COLO668 (cell line): ENCODE data around the gene TMEM198.

ENCODE experiments used
- DNase-seq: peaks from one replicate; lab custom pipeline; 2025; ENCODE audit not compliant: unreplicated experiment; lab: John Stamatoyannopoulos, UW

TMEM198 gene

DNA sequence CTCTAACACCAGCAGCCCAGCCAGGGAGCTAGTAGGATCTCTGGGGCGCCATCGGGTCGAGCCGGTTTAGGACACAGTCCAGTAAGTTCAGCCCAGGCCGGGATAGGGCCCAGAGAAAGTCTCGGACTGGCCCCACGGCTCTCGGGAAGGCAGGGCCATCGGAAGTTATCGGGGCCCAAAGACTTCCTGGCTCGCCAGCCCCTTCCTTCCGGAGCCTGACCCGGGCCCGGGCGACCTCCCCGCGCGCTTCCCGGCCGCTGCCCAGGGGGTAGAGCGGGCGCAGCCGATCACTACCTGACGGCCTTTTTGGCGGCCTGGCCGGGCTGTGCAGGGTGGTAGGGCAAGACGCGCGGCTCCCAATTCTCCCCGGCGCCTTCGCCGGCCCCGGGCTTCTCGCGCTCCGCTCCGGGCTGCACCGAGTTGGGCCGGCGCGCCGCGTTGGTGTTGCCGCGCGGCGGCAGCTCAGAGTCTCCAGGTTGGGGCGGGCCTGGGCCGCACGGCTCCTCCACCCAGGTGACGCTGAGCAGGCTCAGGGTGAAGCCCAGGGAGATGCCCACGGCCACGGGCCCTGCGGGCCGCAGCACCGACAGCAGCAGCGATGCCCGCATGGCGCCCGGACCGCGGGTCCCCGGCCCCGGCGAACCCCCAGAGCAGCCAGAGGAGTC, 765 bp upstream of the TMEM198 start:
- DNase-seq, result peak; percentile 76

DNA sequence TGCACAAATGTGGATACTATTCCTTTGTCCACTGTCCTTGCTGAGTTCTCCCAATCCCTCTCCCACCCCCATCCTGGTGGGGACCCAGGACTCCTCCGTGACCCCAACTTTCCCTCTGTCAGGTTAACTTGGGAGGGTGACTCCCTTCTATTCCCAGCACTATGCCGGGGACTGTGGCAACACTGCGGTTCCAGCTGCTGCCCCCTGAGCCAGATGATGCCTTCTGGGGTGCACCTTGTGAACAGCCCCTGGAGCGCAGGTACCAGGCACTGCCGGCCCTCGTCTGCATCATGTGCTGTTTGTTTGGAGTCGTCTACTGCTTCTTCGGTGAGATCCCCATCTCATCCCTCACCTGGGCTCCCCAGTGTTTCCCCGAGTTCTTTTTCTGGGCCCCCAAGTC, 739 bp downstream of the TMEM198 start:
- DNase-seq, result peak; percentile 19

DNA sequence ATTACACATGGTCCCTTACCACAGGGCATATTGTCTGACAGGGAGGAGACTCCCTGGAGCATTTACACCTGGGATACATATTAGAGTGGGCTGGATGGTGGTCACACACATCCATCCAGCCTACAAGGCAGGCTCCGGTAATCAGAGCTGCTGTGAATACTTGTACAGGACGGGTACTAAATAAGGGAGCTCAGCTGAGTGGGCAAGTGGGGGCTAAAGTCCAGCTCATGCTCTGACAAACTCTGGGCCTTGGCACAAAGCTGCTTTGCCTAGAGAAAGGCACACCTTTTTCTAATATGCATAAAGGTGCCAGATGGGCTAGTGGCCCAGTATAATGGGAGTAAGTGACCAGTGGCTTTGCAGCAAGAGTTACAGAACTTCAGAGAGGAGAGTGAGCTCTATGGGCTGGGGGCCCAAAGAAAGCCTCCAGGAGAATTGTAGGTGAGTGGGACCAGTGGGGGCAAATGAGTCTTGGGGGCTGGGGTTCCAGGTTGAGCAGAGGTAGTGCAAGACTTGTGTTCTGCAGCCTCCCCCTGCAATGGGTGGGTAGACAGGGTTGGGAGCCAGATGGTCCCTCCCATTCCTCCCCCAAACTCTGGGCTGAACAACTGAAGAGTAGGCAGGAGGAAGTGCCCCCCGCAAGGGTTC, 1.6 kb downstream of the TMEM198 start:
- no peak for DNase-seq

DNA sequence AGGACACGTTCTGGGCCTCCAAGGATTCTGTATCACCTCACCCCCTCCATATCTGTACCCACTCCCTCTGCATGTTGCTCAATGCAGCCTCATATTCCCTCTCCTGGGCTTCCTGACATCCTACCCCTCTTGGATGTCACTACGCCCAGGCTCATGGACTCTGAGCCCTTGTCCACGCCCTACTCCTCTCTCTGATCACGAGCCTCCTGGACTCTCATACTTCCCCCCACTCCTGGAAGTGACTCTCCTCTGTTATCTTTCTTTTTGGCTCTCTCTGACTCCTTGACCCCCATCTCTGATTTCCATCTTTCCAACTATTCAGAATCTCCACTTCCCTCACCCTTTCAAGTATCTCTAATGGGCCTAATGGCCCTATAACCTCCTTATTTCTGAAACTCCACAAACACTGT, 2.1 kb downstream of the TMEM198 start:
- no peak for DNase-seq

DNA sequence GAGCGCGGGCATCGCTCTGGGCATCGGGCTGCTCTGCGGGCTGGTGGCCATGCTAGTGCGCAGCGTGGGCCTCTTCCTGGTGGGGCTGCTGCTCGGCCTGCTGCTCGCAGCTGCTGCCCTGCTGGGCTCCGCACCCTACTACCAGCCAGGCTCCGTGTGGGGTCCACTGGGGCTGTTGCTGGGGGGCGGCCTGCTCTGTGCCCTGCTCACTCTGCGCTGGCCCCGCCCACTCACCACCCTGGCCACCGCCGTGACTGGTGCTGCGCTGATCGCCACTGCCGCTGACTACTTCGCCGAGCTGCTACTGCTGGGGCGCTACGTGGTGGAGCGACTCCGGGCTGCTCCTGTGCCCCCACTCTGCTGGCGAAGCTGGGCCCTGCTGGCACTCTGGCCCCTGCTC, 3.8 kb downstream of the TMEM198 start:
- DNase-seq, result no peak

DNA sequence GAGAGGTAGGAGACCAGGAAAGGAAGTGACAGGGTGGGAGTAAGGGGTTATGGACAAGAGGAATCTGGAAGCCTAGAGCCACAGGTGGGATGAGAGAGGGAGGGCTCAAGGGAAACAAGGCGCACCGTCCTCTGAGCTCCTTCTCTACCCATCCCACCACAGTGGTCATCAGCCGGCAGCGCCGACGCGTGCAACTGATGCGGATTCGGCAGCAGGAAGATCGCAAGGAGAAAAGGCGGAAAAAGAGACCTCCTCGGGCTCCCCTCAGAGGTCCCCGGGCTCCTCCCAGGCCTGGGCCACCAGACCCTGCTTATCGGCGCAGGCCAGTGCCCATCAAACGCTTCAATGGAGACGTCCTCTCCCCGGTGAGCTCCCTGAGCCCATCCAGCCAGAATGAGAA, 5.2 kb downstream of the TMEM198 start:
- no peak for DNase-seq

DNA sequence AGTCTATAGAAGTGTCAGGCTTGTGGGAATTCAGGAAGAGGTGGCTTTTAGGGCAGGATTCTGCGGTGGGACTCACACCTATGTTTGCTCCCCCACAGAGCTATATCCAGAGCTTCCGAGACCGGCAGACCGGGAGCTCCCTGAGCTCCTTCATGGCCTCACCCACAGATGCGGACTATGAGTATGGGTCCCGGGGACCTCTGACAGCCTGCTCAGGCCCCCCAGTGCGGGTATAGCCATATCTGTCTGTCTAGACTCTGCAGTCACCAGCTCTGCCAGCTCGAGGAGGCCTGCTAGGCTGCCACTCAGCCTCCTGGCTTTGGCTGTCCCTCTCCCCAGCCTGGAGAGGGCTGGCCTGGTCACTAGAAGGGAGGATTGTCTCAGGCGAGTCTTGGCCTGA, 5.8 kb downstream of the TMEM198 start:
- DNase-seq, result no peak

DNA sequence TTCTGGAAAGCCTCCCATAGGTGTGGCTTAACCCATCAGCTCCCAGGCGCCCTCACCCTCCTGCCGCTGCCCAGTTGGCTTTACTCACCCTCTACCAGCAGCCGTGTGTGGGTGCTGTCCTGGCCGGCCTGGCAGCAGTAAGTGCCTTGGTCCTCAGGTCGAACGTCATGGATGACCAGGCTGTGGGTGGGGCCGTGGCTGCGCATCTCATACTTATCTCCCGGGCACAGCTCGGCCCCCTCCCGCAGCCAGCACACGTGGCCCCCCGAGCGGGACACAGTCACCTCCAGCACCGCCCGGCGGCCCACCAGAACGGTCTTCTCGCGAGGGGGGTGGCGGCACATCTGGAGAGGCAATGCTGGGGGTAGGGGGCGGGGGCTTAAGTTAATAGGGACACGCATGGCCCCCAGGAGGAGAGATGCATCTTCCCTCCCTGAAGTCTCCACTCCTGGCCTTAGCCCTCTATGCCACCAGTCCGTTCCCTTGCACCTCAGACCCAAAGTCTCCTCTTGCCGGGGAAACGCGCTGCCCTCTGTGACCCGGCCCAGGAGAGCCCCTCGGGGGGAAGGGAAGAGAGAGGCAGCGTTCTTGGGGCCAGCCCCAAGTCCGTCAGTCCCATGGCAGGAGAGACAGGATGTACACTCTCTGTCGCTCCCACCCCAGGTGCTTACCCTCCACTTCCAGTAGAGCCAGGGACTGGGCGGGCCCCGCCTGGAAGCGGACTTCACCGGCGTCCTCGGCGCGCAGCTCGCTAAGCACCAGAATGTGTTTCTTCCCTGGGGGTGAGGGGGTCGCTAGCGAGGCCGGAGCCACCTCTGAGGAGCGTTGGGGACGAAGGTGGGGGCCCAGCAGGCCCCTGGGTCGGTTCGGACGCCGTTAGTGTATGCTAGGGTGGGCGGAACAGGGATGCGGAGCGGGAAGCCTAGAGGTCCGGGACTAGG, 7.9 kb downstream of the TMEM198 start:
- peak; percentile 71 for DNase-seq

DNA sequence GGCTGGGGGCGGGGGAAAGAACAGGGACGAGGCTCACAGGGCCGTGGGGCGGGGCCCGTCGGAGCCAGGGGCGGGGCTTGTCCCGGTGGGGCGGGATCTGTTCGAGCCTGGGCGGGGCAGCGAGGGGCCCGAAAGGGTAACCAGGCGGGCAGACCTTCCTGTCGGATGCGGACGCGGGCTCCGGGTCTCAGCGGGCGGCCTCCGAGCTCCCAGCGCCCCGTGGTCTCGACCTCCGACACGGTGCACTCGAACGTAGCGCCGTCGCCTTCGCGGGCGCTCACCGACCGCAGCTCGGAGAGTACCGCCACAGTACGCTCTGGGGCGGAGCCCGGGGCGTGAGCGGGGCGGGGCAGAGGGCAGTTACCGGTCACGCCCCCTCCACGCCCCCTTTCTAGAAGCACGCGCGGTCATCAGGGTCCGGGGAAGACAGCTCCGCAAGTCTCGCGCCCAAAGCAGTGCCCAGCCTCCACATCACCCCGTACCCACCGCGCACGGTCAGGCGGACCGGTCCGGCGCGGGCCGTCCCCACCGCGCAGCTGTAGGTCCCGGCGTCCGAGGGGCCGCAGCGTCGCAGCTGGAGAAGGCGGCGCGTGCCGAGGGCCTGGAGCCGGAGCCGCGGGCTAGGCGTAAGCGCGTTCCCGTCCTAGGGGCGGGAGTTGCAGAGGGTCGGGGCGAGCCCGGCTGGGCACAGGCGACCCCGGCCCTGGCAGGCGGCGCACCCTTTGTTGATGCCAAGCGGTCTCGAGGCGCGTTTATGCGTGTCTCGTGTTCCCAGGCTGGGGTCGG, 8.7 kb downstream of the TMEM198 start:
- DNase-seq, result peak; percentile 90

DNA sequence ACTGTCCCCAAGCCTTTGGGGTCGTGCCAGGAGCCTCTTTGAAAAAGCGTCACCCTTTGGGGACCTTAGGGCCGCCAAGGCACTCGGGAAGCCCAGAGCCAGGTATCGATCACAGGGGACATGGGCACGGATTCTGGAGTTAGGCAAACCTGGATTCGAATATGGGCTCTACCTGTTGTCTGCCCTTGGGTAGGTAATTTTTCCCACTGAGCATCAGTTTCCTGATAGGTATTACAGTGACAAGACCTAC, 9.3 kb downstream of the TMEM198 start:
- DNase-seq, result no peak

DNA sequence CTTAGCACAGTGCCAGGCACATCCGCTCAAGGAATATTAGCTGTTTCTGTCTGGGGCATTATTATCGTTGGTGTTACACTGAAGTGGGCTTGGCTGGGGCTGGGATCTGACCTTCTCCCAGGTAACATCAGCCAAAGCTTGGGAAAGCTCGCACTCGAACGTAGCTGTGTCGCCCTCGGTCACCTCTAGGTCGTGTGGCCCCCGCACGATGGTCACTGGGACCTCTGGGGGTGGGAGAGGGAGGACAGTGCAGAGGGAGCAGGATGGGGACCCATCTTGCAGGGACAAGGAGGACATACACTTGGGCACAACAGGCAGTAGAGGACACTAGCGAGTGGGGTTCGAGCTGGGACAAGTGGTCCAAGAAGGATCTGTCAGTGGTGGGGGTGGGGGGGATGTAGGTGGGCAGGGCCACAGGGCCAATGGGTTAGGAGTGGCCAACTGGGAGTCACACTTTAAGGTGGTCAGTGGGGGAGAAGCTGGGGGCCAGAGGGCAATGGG, 9.7 kb downstream of the TMEM198 start:
- no peak for DNase-seq

DNA sequence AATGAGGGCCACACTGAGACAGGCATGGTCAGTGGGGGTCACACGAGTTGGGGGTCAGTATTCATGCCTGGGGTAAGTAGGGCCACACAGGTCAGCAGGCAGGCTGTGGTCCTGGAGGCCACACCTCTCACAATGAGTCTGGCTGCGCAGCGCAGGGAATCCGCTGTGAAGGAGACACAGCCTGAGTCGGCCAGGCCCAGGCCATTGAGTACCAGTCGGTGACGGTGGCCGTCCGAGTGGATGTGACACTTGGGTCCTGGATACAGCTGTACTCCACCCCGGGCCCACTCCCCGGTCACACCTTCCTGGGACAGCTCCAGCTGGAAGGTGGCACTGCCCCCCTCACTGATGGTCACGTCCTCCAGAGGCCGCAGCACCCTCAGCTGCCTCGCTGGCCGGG, 10.5 kb downstream of the TMEM198 start:
- DNase-seq, result no peak

DNA sequence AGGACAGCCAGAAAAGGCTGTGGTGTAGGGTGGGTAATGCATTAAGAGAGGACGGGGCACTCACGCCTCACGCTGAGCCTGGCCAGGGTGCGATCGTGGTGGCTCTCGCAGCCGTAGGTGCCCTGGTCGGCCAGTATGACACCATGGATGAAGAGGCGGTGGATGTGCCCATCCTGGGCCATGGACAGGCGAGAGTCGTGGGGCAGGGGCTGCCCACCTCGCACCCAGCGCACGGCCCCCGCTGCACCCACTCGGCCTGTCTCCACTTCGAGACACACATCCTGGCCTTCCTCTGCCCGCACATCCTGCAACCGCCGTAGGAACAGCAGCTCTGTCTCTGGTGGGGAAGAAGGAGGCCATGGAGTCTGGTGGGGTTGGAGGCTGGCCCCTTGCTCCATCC, 12.1 kb downstream of the TMEM198 start:
- no peak for DNase-seq

DNA sequence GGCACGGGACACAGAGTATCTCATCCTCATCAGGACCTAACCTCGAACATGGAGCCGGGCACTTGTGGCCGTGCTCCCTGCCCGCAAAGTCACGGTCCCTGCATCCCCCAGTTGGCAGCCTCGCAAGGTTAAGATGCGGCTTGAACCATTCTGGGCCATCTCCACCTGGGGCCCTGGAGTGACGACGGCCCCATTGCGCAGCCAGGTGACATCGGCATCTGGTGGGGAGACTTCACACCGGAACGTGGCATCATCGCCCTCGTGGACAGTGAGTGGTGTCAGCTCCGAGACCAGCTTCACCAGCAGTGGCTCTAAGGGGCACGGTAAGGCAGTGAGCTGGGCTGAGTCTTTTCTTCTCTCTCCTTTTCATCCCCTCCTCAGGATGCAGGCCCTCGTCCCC, 12.6 kb downstream of the TMEM198 start:
- DNase-seq, result no peak

DNA sequence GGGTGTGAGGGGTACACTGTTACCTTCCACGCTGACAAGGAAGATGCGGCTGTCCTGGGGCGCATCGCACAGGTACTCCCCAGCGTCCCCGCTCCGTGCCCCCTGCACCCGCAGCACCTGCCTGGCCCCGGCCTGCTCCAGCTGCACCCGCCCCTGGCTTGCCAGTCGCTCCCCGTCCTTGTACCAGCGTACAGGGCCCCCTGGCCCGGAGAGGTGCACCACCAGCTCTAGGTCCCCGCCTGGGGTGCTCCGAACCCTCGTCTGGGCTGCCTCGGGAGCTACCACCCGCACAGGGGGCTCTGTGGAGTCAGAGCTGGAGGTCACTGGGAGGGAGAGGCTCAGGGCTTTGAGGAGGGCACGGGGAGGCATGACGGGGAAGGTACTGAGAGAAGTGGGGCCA, 13.5 kb downstream of the TMEM198 start:
- no peak for DNase-seq

DNA sequence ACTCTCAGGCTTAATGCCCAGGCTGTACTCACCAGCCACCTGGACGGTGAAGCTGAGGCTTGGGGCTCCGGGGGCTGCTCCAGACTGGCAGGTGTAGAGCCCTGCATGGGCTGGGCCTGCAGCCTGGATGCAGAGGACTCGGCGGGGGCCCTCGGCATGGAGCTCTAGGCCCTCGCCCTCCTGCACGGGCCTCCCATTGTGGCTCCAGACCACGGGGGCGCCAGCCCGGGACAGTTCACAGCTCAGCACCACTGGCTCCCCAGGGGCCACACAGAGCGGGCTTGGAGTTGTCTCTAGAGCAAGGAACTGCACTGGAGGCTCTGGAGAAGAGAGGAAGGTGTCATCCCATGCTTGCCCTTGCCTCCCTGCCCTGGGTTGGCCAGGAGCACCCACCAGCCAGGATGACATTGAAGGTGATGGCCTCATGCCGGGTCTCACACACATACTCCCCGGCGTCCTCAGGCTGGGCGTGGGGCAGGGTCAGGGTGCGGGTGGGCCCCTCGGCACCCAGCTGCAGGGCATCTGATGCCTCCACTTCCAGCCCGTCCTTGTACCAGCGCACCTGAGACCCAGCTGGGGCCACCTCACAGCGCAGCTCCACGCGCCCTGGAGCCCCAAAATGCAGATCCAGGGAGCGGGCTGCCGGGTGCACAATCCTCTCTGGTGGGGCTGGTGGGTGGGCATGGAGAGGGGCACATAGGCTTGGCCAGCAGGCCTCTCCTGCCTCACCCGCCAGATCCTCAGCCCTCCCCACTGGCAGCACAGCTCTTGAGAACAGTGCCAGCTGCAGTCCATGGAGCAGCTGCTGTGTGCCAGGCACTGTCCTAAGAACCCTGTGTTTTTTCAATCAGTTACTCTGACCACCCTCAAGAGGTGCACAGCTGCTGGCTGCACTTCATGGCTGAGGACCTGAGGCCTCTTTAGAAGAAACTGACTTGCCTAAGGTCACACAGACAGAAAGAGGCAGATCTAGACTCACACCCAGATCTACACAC, 14.3 kb downstream of the TMEM198 start:
- no peak for DNase-seq

DNA sequence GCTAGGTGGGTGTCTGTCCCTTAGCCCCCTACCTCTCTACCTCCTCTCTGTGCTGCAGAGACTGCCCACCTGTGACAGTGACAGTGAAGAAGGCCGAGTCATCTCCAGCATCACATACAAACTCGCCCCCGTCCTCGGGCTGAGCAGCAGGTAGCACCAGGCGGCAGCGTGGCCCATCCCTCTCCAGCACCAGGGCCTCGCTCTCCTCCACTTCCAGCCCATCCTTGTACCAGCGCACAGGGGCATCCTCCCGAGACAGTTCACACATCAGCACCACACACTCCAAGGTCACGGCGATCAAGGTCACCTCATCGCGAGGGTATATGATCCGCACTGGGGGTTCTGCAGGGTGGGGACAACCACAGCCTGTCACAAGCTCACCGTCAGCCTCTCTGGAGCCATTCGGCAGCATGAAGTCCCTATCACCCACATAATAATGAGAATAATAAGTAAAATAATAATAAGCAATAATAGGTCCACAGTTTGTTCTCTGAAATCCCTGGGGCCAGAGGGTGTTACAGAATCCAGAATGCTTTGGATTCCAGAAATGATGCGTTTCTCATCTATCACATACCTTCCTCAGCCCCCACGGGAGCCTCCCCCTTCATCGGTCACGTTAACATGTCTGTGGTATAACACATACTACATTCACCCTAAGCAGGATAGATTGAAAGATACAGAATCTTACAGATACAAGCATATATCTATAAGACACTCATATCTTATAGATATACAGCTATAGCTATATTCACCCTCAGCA, 15.5 kb downstream of the TMEM198 start:
- no peak for DNase-seq

DNA sequence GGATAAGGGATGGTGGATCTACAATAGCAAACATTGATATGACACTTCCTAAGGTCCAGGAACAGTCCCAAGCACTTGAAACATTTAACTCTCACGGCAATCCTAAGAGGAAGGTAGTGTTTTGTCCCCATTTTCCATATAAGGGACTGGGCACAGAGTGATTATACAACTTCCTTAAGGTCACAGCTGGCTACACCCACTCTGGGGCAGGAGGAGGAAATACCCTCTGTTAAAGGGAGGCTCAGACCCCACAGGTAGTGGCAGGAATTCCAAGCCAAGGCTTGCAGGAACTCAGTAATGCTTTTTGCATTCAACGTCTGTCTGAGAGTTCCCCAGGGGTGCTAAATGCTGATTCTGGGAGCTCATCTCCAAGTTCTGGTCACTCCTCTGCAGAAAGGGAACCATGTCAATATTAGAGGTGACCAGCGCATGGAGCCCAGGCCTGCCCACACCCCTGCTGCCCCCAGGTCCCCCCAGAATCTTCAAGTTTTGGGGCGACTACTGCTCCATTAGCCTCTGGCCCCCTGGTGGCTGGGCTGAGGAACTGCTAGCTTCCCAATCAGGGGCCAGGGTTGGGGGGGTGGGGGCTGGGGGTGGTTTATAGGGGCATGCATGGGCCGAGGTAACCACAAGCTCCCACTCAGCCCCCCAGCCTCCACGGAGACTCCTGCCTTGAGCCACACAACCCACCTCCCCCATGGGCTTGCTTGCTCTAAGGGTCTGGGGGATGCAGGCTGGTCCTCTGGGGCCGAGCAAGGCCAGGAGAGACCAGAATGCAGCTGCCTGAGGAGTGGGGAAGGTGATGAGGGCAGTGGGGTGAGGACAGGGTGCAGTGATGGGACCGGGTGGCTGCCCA, 16.4 kb downstream of the TMEM198 start:
- DNase-seq, result no peak

DNA sequence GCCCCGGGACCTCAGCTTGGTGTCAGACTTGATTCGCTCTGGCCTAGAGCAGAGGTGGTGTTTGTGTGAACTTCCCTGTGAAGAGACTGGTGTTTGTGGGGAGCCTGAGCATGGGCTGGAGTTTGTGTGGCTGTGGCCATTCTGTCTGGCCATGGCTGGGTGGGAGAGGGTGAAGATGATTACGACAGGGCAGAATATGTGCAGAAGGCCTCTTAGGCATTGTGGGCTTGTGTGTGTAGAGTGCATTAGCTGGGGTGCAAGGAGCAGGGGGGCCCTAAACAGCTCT, 17.0 kb downstream of the TMEM198 start:
- DNase-seq, result no peak
